H1 (cell line): ENCODE data around the gene ZNF823. TPM values are rescaled to one million over a fixed set of nuclear protein-coding genes. Genes with fewer than 3 reads are reported as not detected.

ENCODE experiments used
- ASH2L ChIP-seq: fragments of 200-600, 300-600 bp; sonication (generic); IDR thresholded peaks from one replicate; pipeline ENCODE4 v1.7.1; 2017; ENCODE audit warnings: low read length
- BCL11A ChIP-seq, 2 experiments: IDR thresholded peaks; one replicate each; pipeline ENCODE4 v1.6.1; 2011; ENCODE audit warnings: low read depth in 2 of 2, low read length in 2 of 2, mild to moderate bottlenecking in 2 of 2
- SIN3A ChIP-seq, 2 experiments: IDR thresholded peaks in 1 of 2; conservative IDR thresholded peaks in 1 of 2; 2 replicates each; pipeline ENCODE4 v1.6.1; 2011 to 2012; ENCODE audit warnings: low read length in 2 of 2, improper control_type of control experiment in 1 of 2, low read depth in 1 of 2, mild to moderate bottlenecking in 1 of 2
- SIRT6 ChIP-seq: IDR thresholded peaks from one replicate; pipeline ENCODE4 v1.7.1; 2012; ENCODE audit warnings: low read length, inconsistent platforms
- SIX5 ChIP-seq: IDR thresholded peaks from 2 replicates; pipeline ENCODE4 v1.6.1; 2011; ENCODE audit warnings: mild to moderate bottlenecking, low read depth, low read length
- SRF ChIP-seq: IDR thresholded peaks from 2 replicates; pipeline ENCODE4 v1.6.1; 2011; ENCODE audit warnings: mild to moderate bottlenecking, low read depth, low read length, moderate library complexity
- TAF1 ChIP-seq: IDR thresholded peaks from 2 replicates; pipeline ENCODE4 v1.6.1; 2011; ENCODE audit warnings: mild to moderate bottlenecking, low read depth, low read length
- polyA plus RNA-seq, 7 experiments: library from polyadenylated mRNA; depleted of rRNA in 3 of 7; stranded (reverse) in 5 of 7; unstranded in 2 of 7; fragments of >200 nt in 5 of 7; fragments of 200-250 nt in 2 of 7; gene quantifications; 1 replicate in 5 of 7; 2 replicates in 1 of 7; 4 replicates in 1 of 7; pipeline versions ENCODE4 v1.2.1 to v1.2.3, GENCODE V29; 2011 to 2013; ENCODE audit warnings: missing spikeins in 2 of 7, mixed read lengths in 2 of 7
- total RNA-seq: library from RNA; stranded (reverse); fragmentation: NEBNext Ultra II Directional; extraction: Animal tissue kit (Norgen Biotek cat#: 25700); gene quantifications from 2 replicates; pipeline ENCODE4 v1.2.1, GENCODE V29; 2021

Gene ZNF823
- total and polyA plus RNA-seq, 2 of the 8 experiments (the other 6 are each of a cell fraction or from before 2014, with no cell fraction given) = 0.73 to 2.4 TPM

GRCh38 chr19:11680689-11681302 is 58.0 kb downstream of the ZNF823 start (continued):
- no peak for TF ChIP-seq BCL11A (IDR thresholded peaks at IDR 0.05; ENCODE audit: low read depth in 2 of 2, low read length in 2 of 2)
- TF ChIP-seq SIN3A (conservative IDR thresholded peaks at IDR 0.05 in 1 of 2, IDR thresholded peaks at IDR 0.05 in 1 of 2; ENCODE audit: low read depth in 1 of 2, low read length in 2 of 2) = no peak
- no peak for TF ChIP-seq SRF
- no peak for TF ChIP-seq SIX5
- no peak for TF ChIP-seq ASH2L
- no peak for TF ChIP-seq SIRT6
- TF ChIP-seq TAF1 = no peak
